GM19395 (cell line): ENCODE results near the gene ENOX1.

Source experiments
- ATAC-seq: cut with Tn5 transposase; IDR thresholded peaks from one replicate; pipeline ENCODE4 v1.9.1; 2021; ENCODE audit warnings: mild to moderate bottlenecking, moderate library complexity; ENCODE audit not compliant: unreplicated experiment

Gene ENOX1

GRCh38 chr13:43749503-43749902 lies 37.3 kb downstream of the ENOX1 start:
- no peak for ATAC-seq

- ATAC-seq, result no peak
Measured at GRCh38 chr13:43744261-43745031, 42.3 kb downstream of the ENOX1 start.

- no peak for ATAC-seq
Measured at GRCh38 chr13:43742911-43743310, 43.9 kb downstream of the ENOX1 start.

DNA sequence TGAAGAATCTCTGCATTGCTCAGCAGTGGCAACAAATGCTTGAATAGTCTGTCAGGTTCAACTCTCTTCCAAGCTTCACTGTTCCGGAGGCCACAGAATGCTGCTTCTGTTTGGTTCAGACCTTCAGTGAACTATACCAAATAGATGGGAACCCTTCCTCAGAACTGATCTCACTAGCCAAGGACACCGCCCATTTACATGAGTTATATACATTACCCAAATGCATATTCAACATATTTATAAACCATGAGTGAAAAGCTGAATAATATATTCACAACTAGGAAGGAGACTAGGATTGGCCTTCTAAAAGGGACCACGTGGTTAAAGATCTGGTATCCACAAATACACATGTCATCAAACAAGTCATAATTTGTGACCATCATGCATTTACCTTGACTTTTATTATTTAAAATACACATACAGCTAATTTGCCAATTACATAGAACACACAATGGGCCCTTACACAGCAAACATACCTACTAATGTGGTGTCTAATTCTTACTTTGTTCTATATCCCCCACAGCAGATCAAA lies 49.3 kb downstream of the ENOX1 start:
- ATAC-seq, result no peak

GRCh38 chr13:43732726-43733125 lies 54.0 kb downstream of the ENOX1 start:
- ATAC-seq, result no peak

- no peak for ATAC-seq
Measured at GRCh38 chr13:43731296-43731695, 55.5 kb downstream of the ENOX1 start.

- ATAC-seq, result no peak
Measured at GRCh38 chr13:43730642-43731041, 56.1 kb downstream of the ENOX1 start.

DNA sequence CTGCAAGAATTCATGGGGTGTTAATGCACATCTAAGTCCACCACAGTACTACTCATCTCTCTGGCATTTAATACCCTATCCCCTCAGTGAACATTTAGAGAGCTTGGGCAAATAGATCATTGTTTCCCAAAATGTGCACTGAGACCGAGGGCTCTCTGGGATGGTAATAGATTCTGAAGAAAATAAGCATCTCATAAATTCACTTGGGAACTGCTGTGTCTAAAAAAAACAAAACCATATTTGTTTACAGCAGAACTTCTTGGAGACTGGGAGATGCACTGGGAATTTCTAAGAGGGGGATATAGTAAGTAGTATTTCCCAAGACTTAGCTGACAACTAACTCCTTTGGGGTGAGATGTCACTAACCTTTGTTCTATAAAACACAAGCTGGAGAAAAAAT lies 58.4 kb downstream of the ENOX1 start:
- ATAC-seq, result no peak

- no peak for ATAC-seq
Measured at GRCh38 chr13:43727856-43728255, 58.9 kb downstream of the ENOX1 start.

DNA sequence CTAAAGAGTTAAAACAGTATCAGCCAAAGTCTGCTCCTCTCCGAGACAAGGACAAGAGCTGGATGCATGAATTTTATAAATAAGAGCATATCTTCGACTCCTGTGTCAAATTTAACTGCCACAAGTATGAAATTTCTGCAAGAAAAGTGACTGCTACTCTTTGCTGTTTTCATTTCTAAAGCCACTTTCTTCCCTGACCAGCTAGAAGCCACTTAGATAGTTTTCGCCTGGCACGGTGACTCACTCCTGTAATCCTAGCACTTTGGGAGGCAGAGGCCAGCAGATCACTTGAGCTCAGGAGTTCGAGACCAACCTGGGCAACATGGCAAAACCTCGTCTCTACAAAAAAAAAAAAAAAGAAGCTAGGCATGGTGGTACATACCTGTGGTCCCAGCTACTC lies 61.3 kb downstream of the ENOX1 start:
- no peak for ATAC-seq

DNA sequence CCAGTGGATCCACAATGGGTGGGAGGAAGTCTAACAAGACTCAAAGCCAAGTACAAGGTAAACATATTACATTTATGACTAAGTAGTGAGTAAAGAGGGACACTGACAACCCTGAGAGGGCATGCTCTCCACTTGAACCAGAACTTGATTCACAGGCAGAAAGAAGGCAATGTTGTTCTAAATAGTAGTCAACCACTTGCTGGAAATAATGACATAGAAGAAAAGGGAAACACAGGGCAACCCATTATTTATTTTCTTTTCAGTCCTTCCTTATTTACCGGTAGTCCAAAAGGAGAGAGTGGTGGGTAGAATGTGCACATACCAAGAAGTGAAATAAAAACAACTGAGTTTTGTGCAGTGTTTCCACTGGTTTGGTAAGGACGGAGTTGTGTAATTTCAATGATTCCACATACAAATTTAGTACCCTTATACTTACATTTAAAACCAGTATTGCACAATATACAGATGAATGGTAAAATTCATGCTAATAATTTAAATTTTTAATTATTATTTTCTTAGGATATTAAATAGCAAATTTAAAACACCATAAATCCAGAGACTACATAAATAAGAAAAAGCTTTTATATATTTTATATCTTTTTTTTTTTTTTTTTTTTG lies 65.9 kb downstream of the ENOX1 start:
- ATAC-seq, result no peak

- ATAC-seq, result no peak
Measured at GRCh38 chr13:43698758-43699157, 88.0 kb downstream of the ENOX1 start.

DNA sequence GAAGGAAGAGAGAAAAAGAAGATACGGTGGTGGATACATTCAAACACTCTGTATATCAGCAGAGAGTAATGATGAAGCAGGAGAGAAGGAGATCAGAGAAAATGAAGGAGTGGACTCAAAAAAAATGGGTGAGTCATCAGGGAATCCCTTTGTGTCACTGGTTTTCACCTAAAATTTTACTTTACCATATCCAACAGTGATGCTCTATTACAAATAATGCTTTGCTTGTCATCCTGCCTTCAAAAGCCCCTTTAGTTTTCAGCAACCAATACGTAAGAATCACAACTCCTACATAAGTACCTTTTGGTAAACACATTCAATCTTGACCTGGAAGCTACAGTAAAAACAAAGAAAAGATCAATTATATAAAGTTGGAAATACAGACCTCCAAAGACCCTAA lies 88.8 kb downstream of the ENOX1 start:
- no peak for ATAC-seq

DNA sequence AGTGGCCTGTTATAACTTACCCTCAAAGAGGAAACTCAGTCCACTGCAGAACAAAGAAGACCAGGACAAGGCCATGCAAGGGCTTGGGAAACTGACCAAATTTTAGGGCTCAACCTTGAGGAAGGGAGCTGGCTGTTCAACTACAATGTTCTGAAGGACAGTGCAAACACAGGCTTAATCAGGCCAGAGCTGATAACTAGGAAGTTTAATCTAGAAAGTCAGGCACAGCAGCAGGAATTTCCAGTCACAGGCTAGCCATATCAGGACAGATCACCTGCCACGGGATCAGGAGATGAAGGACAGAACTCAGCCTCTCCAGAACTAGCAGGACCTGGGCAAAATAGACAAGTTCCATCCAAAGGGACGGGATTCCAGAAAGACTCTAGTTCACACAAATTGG lies 89.4 kb downstream of the ENOX1 start:
- no peak for ATAC-seq

GRCh38 chr13:43694146-43694664 lies 92.6 kb downstream of the ENOX1 start:
- no peak for ATAC-seq

DNA sequence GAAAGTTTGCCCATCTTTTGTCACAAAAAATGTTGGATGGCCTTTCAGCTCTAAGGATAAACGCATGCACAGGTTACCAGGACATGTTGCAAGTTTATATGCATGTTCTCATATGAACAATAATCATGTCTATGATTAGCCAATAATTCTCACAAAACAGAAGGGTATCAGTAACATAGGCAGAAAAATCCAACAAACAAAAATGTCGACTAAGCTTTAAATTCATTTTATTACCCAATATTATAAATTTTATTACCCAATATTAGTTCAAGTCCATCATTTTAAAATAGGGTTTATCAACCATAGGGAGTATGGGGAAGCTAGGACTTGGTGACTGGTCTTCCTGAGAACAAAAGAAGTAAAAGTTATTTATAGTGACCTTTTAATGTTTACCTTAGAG lies 93.1 kb downstream of the ENOX1 start:
- ATAC-seq, result no peak

GRCh38 chr13:43688227-43688907 lies 98.4 kb downstream of the ENOX1 start:
- ATAC-seq, result no peak

DNA sequence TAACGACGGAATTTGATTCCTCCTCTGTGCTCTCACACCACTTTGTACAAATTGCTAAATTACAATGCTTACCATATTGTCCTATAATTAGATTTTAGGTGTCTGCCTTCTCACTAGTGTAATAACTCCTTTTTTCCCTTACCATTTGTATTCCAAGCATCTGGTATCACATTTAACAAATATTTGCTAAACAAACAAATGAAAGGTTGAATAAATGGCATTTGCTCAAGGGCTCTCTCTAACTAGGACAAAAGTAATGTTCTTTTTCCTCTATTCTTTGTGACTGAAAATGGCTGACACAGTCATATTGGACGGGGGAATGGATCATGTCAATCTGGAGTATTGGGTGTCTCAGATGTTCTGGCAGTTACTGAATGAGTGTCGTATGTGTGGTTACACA lies 99.7 kb downstream of the ENOX1 start:
- ATAC-seq, result no peak

GRCh38 chr13:43686557-43686956 lies 100.2 kb downstream of the ENOX1 start:
- no peak for ATAC-seq

DNA sequence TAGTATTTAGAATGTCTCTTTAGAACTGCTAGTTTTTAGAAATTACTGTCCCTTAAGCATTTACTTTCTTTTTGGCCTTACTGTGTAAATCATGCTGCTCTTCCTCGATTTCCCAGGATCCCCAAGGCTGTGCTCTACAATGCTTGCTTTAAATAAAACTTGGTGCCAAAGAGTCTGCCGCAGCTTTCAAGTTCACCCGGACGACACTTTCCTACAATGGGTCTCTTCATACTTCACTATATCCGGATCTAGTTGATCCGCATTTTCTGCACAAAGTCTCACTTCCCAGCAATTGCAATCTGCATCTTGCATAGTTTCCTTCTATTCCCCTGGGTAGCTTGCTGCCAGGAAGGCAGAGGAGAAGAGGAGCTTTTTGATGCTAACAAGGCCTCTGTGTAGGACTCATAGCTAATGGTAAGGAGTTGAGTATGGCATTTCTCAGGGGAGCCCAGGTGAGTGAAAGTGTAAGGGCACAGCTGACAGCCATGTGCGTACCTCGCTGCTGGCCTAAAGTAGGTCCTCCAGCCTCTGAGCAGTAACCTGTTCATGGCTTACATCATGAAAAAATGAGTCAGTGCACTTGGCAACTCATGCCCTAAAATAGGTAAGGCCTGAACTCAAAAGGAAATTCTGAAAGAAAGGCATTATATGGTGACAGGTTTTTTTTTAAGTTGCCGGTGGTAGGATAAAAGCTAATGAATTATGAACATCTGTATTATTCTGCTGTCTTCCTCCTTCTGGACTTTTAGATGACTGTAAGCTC lies 101.6 kb downstream of the ENOX1 start:
- ATAC-seq, result no peak

- no peak for ATAC-seq
Measured at GRCh38 chr13:43682701-43683100, 104.1 kb downstream of the ENOX1 start.
